Urinary bladder (tissue), 4 donors: ENCODE results near the gene PDE2A. TPM values are rescaled to one million over a fixed set of nuclear protein-coding genes. Genes with fewer than 3 reads are reported as not detected.

ENCODE experiments used
- DNase-seq: peaks from one replicate; pipeline ENCODE4 v3.0.0-alpha.2; 2015; ENCODE audit errors: extremely low spot score
- H3K27ac ChIP-seq: one replicate; pipeline ENCODE4 v1.5.1; 2013; ENCODE audit warnings: low read depth, mild to moderate bottlenecking, moderate library complexity
- H3K36me3 ChIP-seq: one replicate; pipeline ENCODE4 v1.6.1; 2013; ENCODE audit warnings: mild to moderate bottlenecking, moderate library complexity; ENCODE audit not compliant: insufficient read depth
- H3K4me1 ChIP-seq: one replicate; pipeline ENCODE4 v1.6.1; 2013; ENCODE audit warnings: mild to moderate bottlenecking, moderate library complexity; ENCODE audit not compliant: insufficient read depth
- H3K4me3 ChIP-seq: one replicate; pipeline ENCODE4 v1.5.1; 2013; ENCODE audit warnings: low read depth, low read length
- WGBS: extraction: QIAGEN DNeasy Blood & Tissue Kit; methylation state at CpG from one replicate; pipeline ENCODE4 v1.1.7; 2013; 5-methylcytosine and 5-hydroxymethylcytosine counted together
- polyA plus RNA-seq: library from polyadenylated mRNA; stranded (reverse); fragments of 200-250 nt; gene quantifications from one replicate; pipeline ENCODE4 v1.2.3, GENCODE V29; 2013
- total RNA-seq: library from RNA; depleted of rRNA; stranded (reverse); fragments of >200 nt; gene quantifications from one replicate; pipeline ENCODE4 v1.2.3, GENCODE V29; 2014
- donor health status: healthy with polysubstance abuse.
- donor health status: healthy.

The PDE2A gene
- total and polyA plus RNA-seq, 2 donors, result 18.6 to 56.1 TPM

DNA sequence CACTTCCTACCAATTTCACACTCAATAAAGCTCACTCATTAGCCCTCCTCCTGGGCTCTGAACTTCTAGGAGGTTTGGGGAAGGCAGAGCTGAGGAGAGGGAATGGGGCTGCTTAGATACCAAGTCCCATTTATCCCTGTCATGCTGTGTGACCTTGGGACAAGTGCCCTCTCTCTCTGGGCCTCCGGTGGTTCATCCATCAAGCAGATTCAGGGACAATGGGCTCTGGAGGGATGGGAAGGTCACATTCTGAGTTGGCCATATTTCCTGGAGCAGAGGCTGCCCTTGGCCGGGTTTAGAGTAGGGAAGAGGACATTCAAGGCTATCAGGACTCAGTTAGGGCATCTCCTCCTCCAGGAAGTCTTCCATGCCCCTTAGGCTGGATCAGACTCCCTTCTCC is 66.7 kb downstream of the PDE2A start:
- H3K4me3 ChIP-seq, result no peak overlapping the region
- WGBS, result 60% methylated on average over 2 of the region's 2 CpGs
- no peak for DNase-seq
- H3K4me1 ChIP-seq, result no peaks in the 10 kb centered on the region
- no peak overlapping the region for H3K27ac ChIP-seq
- no peaks in the 10 kb centered on the region for H3K36me3 ChIP-seq

GRCh38 chr11:72606748-72607468 is 67.3 kb downstream of the PDE2A start:
- no peak for DNase-seq
- Histone ChIP-seq H3K4me3 (no peak overlapping the region), H3K4me1 (no peaks in the 10 kb centered on the region), H3K27ac (no peak overlapping the region), H3K36me3 (no peaks in the 10 kb centered on the region)
- WGBS, result 60% methylated on average over 13 of the region's 13 CpGs

GRCh38 chr11:72605973-72606747 is 68.1 kb downstream of the PDE2A start:
- DNase-seq, result no peak
- Histone ChIP-seq H3K27ac (no peak overlapping the region), H3K4me3 (no peak overlapping the region), H3K4me1 (no peaks in the 10 kb centered on the region), H3K36me3 (no peaks in the 10 kb centered on the region)
- WGBS, result 37% methylated on average over 13 of the region's 13 CpGs

- Histone ChIP-seq H3K27ac (no peak overlapping the region), H3K4me3 (no peak overlapping the region), H3K4me1 (no peaks in the 10 kb centered on the region), H3K36me3 (no peaks in the 10 kb centered on the region)
- WGBS, result 80% methylated on average over 1 of the region's 1 CpG
- no peak for DNase-seq
Observed at GRCh38 chr11:72604256-72604655, 70.0 kb downstream of the PDE2A start.

DNA sequence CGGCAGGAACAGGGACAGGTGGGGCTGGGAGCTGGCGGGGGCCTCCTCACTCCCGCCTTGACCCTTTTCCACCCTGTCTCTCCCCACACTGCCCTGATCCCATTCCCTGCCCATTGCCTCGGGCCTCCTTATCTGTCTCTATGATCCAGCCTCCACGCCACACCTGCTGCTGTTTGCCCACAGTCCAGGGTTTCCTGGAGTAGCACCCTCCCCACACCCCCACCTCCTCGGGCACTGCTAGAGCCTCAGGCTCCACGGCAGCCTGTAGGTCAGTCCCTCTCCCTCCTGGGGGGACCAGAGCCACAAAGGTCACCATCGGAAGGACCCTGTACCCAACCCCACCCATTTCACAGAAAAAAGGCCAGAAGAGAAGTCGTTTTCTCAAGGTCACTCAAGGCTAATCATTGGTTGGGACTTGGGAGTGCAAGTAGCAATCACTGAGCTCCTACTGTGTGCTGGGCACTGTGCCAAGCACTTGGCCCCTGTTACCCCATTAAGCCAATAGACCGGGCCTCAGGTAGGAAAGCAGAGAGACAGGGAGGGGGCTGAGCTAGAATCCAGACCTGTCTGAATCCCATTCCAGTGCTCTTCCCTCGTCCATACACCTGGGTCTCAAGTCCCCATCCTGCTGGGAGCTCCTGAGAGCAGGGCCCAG is 71.8 kb downstream of the PDE2A start:
- Histone ChIP-seq H3K4me3 (no peak overlapping the region), H3K36me3 (no peaks in the 10 kb centered on the region), H3K27ac (no peak overlapping the region), H3K4me1 (no peaks in the 10 kb centered on the region)
- no peak for DNase-seq
- WGBS, result 74% methylated on average over 11 of the region's 11 CpGs

GRCh38 chr11:72600557-72600956 is 73.7 kb downstream of the PDE2A start:
- no peak for DNase-seq

GRCh38 chr11:72599325-72600117 is 74.7 kb downstream of the PDE2A start:
- no peaks in the 10 kb centered on the region for H3K36me3 ChIP-seq
- DNase-seq, result no peak
- no peaks in the 10 kb centered on the region for H3K4me1 ChIP-seq
- no peak overlapping the region for H3K4me3 ChIP-seq
- H3K27ac ChIP-seq, result no peak overlapping the region
- WGBS, result 87% methylated on average over 11 of the region's 11 CpGs

More at GRCh38 chr11:72600557-72600956, 73.7 kb downstream of the PDE2A start:
- H3K36me3 ChIP-seq, result no peaks in the 10 kb centered on the region
- no peaks in the 10 kb centered on the region for H3K4me1 ChIP-seq
- H3K27ac ChIP-seq, result no peak overlapping the region
- WGBS, result 74% methylated on average over 9 of the region's 9 CpGs
- H3K4me3 ChIP-seq, result no peak overlapping the region

DNA sequence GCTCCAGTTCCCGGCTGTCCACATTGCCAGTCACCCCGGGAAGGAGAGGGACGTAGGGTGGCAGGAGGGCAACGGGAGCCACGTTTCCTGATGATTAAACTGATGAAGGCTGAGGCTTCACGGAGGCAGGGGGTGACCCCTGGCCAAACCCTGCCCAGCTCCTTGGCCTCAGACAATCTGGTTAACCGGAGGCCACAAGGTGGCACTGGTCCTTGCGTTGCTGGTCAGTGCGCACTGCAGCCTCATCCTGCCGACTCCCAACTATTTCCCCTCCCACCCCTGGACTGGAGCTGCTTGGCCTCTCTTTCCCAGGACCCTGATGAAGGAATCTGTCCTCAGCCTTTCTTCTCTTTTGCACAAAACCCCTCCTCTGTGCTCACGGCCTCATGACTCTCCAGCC is 75.3 kb downstream of the PDE2A start:
- Histone ChIP-seq H3K4me3 (no peak overlapping the region), H3K4me1 (no peaks in the 10 kb centered on the region), H3K36me3 (no peaks in the 10 kb centered on the region), H3K27ac (no peak overlapping the region)
- 37% methylated on average over 11 of the region's 11 CpGs for WGBS
- DNase-seq, result no peak

DNA sequence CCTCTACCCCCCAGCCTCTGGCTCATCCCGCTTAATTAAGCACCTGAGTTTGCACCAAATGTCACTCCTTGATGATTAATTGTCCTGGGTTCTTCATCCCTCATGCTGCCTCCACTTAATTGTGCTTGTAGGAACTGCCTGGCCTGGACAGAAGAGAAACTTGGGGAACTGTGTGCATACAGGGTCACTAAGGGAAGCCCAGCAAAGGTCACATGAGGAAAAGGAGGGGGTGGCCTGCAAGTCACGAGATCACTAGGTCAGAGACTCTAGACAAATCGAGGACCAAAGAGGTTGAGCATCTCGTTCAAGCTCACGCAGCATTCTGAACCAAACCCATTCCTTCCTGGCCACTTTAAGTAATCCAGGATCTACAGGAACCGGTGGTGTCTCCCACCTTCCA is 75.8 kb downstream of the PDE2A start:
- no peak for DNase-seq
- H3K4me3 ChIP-seq, result no peak overlapping the region
- no peaks in the 10 kb centered on the region for H3K4me1 ChIP-seq
- no peaks in the 10 kb centered on the region for H3K36me3 ChIP-seq
- 76% methylated on average over 6 of the region's 6 CpGs for WGBS
- no peak overlapping the region for H3K27ac ChIP-seq

GRCh38 chr11:72597721-72598120 is 76.5 kb downstream of the PDE2A start:
- Histone ChIP-seq H3K4me1 (no peaks in the 10 kb centered on the region), H3K36me3 (no peaks in the 10 kb centered on the region), H3K4me3 (no peak overlapping the region), H3K27ac (no peak overlapping the region)
- 74% methylated on average over 3 of the region's 3 CpGs for WGBS
- no peak for DNase-seq

- WGBS, result 77% methylated on average over 9 of the region's 9 CpGs
- H3K4me3 ChIP-seq, result no peak overlapping the region
- no peak overlapping the region for H3K27ac ChIP-seq
- DNase-seq, result no peak
- no peaks in the 10 kb centered on the region for H3K36me3 ChIP-seq
- H3K4me1 ChIP-seq, result no peaks in the 10 kb centered on the region
Observed at GRCh38 chr11:72595292-72595684, 78.9 kb downstream of the PDE2A start.

DNA sequence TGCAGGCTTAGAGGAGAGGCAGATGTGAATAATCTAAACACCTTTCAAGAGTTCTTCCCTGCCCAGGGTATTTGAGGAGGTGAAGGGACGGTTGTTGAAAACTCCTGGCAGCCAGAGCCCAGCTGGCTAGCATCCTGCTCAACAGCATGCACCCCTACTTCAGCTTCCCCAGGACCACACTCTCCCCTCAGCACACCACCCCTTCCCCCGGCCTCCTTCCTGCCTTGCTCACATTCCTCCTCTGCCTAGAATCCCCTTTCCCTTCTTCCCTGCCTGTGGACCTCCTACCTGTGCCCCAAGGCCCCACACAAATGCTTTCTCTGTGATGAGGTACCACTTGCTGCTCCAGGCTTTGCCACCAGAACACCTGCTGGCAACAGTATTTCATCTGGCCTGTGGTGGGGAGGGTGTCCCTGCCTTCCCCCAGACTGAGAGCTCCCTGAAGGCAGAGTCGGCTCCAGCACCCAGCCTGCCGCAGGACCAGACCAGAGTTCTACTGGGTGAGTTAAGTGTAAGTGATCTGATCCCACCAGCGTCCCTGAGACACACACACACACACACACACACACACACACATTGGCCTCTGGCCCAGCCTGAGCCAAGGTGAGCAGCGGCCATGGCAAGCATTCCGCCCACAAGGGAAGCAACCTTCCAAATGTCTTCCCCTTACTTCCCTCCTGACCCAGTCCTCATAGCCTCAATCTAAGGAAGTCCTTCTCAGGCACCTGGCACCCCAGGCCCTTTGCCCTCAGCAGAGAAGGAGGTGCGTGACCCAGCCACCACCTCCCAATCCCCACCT is 79.5 kb downstream of the PDE2A start:
- H3K4me3 ChIP-seq, result no peak overlapping the region
- H3K36me3 ChIP-seq, result no peaks in the 10 kb centered on the region
- no peak overlapping the region for H3K27ac ChIP-seq
- no peak for DNase-seq
- 89% methylated on average over 8 of the region's 8 CpGs for WGBS
- no peaks in the 10 kb centered on the region for H3K4me1 ChIP-seq
